Measurements from ENCODE around the gene METTL9.
"Not testable (repeated sequence)": the region's sequence is repeated elsewhere in the genome, so short reads cannot be mapped to it uniquely, and the experiment has no call there.

- not testable (repeated sequence) for TF ChIP-seq CBX1 (IDR thresholded peaks at IDR 0.05; ENCODE audit: low read depth); NFYB (IDR thresholded peaks at IDR 0.05; ENCODE audit: extremely low read depth, insufficient read length); CTCF (IDR thresholded peaks at IDR 0.05 in 2 of 3, conservative IDR thresholded peaks at IDR 0.05 in 1 of 3; ENCODE audit: insufficient read depth in 2 of 3, low read depth in 1 of 3, low read length in 3 of 3)
These were observed 31.5 kb downstream of the METTL9 start for GRCh38 chr16:21630866-21631265.

Data from K562 (cell line).